HG03432 (cell line): ENCODE measurements around the gene EN1.

Experiments used
- ATAC-seq: cut with Tn5 transposase; IDR thresholded peaks from one replicate; pipeline ENCODE4 v1.9.1; 2021; ENCODE audit warnings: mild to moderate bottlenecking, moderate library complexity; ENCODE audit not compliant: unreplicated experiment

Gene EN1

DNA sequence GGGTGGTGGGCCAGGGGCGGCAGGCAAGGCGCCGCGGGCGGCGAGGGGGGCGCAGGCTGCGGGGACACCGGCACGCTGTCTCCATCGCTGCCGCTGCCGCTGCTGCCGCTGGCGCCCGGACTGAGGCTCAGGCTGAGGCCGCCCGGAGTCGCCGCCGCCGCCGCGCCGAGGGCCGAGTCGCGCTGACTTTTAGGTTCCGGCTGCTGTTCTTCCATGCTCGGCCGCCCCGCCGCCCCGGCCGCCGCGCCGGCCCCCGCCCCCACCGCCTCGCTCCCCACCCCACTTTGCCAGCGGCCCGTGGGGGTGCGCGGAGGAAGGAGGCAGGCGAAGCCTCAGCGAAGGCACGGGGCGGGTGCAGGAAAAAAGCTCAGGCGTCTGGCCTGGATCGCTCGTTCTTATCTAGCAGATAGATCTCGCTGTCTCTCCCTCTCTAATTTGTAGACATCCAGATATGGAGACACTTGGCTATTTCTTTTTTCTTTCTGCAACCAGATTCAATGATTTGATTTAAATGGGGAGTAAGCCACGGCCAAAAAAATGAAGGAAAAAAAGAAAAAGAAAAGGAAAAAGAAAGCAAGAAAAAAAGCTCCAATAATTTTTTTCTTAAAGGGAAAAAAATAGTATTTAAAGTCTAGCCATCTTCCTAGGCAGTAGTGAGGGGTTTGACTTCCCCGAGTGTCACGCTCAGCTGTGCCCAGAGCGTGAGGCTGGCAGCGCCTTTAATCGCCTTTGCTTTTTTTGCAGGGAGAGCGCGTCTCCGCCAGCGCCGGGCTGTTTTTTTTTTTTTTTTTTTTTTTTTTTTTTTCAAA is at the start of gene EN1:
TSS of gene EN1 (minus strand) at position 696 of the 809 bp plus-strand sequence. CDS start at position 215, 481 bp downstream.
- no peak for ATAC-seq

DNA sequence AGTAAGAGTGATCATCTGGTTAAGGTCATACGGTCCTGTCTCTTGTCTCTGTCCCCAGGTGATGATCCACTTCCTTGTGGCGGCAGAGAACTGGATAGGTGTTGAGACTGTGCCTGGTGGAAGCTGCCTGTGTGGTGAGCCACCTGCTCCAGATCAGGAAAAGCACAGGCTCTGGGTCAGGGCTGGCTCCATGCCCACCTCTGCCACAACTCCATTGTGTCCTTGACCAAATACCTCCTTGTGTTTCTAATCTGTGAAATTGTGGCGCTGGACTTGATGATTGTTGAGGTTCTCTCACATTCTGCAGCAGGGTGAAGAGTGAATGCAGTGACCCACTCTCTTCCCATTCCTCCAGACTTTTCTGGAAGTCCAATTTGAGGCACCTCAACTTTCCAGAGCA is 45.7 kb upstream of the EN1 start:
- no peak for ATAC-seq

DNA sequence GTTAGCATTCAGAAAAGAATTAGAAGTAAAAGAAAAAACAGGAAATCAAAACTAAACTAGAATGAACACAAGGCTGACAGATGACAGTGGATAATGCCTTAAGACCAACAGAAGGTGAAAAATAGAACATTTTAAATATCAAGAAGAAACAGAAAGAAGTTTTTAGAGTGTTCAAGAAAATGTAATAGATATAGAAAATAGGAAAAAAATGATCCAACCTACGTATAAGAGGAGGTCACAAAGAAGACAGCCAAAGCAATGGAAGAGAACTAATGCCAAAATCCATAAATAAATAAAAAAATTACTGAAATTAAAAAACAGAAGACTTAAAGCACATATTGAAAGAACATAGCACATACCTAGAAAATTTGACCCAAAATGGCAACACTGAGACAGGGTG is 42.5 kb upstream of the EN1 start:
- no peak for ATAC-seq

DNA sequence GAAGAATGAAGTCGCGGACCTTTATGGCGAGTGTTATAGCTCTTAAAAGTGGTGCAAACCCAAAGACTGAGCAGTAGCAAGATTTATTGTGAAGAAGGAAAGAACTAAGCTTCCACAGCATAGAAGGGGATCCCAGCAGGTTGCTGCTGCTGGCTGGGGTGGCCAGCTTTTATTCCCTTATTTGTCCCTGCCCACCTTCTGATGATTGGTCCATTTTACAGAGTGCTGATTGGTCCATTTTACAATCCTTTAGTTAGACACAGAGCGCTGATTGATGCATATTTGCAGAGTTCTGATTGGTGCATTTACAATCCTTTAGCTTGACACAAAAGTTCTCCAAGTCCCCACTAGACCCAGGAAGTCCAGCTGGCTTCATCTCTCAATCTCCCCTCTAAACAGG is 36.3 kb upstream of the EN1 start:
- ATAC-seq = no peak

DNA sequence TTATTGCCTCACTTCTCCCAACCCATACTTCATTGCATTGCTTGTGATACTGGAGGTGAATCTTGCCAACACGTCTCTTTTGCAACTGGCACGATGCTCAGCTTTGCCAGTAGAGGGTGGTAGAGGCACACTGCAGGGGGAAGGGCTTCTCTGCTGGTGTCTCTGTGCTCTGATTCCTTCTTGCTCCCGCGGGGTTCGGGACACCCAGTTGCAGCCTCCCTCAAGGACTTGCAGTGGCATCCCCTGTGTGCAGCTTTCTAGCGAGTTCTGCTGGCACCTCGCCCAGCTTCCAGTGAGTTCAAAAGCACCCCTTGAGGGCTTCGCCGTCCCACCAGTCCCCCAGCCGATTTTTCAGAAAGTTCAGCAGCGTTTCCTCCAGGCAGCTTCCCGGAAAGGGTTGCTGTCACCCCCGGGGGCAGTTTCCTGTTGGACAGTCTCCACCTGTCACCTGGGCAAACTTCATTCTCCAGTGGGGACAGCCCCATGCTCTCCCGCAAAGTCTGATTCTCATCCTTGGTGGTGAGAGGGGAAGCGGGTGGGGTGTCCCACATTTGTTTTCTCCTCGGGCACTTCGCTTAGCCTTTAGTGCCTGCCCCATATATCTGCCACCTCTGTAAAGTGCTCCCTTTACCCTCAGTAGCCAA is 35.4 kb upstream of the EN1 start:
- peak; percentile 90 for ATAC-seq

DNA sequence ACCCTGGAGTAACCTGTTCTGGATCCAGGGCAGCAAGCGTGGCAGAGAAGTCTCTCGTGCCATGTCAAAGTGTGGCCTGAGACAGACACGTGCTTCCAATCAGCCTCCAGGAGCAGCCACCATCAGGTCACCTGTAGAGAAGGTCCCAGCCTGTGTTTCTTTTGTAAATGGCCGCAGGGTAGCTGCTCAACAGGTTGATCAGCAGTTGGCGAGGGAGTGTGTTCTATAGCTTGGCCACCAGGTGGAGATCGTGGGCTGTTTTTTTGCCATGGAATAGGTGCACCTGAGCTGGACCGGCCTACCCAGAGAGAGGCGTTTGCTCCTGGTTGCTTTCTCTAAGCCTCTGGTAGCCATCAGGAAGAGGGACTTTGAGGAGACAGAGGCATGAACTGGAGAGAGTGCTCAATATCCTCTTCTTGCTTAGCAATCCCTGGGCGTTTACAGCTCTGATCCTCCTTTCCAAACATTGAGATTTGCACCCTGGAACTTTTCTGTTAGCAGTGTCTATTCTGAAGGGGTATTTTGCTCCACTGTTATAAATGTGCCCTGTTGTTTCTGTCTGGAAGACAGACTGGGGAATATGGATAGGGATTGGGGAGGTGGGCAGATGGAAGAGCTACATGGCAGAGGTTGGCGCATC is 34.2 kb upstream of the EN1 start:
- peak; percentile 91 for ATAC-seq

DNA sequence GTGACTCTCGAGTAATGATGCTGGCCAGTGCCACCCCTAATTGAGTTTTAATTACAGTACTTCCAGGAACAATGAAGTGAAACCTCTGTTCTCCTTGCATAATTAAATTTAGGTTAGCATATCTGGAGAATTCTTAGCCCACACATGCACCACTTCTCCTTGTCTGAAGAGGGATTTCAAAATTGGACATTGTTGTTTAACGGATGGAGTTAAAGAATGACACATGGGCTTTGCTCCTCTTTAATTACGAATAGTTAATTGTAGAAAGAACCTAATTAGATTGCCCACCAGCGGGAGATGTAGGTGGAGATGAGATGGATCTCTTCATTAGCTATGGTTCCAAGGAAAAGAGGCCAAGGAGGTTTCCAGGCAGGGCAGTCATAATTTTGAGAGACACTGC is 33.1 kb upstream of the EN1 start:
- no peak for ATAC-seq

DNA sequence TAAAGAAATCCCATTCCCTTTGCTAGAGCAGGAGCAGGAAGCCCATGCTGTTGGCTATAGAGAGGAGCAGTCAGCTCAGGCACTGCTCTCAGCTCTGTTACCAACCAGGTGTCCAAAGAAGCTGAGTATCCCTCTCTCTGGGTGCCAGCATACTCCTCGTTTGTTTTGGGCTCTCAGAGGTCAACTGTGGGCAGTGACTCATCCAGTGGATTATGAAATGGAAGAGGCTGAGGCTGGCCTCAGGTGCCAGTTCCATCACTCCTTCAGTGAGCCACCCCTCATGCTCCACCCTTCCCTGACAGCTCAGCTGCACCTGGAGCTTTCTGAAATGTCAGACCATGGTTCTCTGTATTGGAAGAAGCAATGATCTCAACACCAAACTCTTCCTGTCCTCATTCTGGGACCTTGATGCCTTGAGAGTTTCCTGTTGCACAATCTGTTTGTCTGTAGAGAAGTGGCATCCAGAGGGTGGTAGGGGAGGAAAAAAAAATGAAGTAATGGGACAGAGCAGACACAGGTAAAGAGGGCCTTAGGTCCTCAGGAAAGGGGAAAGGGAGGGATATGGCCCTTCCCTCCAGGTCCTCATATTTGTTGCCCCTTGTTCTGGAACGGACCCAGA is 31.2 kb upstream of the EN1 start:
- ATAC-seq = no peak

DNA sequence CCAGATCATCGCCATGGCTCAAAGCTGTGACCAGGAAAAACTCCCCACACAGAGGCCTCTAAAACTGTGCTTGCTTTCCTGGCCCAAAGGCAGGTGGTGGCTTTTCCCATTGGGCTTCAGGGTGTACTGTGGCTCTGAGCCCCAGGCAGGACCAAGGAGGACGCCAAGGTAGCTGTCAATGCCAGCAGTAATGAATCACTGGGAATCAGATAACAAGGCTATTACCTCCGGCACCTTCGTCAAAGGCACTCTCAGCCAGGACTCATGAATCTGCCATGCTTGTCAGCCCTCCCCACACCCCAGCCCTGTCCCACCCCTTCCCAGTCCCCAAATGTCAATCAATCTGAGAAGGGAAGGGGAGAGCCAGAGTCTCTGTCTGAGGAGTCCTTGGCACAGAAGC is 27.9 kb upstream of the EN1 start:
- ATAC-seq = no peak

DNA sequence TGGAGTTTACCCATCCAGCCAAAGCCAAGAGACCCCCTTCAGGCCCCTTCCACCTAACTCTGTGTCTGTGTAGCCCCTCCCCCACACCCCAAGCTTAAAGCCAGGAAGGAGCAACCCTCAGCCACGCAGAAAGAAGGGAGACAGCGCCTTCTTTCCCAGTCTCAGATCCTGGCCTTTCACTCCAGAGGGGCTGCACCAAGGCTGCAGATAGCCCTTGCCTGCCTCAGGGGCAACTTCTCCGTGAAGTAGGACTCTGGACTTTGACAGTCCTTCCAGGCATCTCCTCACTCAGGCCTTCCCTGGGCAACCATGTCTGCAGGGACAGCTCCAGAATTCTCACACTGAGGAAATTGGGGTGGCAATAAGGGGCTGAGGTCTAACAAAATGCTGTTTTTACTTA is 26.9 kb upstream of the EN1 start:
- ATAC-seq = no peak

DNA sequence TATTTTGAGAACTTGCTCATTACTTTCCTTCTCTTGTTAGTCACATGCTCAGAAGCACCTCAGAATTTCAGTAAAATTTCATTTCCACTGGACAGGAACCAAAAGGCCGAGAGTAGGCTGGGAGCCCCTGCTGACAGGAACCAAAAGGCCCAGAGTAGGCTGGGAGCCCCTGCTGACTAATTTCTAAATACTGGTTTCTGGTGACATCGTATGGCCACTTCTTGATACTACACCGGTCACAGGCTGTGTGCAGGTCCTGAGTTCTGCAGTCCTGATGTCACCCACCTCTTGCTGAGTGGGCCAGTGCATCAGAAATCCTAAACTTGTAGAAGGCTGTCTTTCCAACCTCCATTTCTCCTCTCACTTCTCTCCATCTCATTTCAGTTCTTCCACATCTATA is 17.7 kb upstream of the EN1 start:
- ATAC-seq = peak; percentile 97

DNA sequence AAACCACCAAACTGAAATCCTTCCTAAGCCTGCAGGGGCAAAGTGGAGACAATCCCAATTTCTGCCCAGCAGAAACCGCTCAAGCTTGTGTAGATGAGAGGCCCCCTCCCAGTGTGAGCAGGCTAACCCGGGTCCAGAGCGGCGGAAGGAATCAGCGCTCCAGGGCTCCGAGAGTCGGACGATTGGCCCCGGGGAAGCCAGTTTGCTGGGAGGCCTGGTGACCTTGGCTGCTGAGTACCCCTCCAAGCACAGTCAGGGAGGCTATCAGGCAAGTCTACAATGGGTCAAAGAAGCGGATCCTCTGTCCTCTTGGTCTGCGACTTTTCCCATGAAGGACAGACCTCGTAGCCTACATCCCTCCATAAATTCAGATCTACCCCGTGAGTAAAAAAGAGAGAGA is 16.8 kb upstream of the EN1 start:
- no peak for ATAC-seq

DNA sequence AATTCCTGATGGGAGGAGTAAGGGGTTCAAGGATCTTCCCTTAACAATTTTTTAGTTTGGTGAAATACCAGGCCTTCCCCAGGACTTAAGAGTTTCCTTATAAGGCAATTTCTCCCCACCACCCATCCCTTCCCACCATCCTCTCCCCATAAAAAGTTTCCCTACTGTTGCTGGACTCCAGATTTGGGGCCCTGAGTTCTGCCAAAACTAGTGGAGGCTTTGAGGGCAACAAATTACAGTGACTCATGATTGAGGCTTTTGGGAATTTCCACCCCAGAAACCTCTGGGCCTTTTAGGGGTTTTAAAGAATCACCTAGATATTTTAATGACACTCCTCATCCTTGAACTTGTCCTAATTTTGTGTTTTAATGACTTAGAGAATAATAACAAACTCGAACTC is 14.3 kb upstream of the EN1 start:
- ATAC-seq = no peak

DNA sequence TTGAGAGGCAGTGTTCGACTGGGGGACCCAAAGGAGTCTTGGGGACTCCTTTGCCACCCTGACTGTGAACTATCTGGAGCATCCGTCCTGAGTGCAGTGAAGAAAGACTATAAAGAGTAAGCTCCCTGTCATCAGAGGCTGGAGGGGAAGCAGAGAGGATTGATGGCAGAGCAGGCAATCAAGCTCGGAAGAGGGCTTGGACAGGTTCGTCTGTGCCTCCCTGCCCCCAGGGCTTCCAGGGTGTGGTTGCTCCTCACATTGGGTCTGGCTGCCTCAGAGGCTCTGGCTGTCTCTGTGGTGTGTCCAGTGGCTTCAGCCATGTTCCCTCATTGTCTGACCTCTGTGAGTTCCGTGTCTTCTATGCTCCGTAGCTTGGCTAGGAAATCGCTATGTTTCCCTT is 13.8 kb upstream of the EN1 start:
- ATAC-seq = no peak

DNA sequence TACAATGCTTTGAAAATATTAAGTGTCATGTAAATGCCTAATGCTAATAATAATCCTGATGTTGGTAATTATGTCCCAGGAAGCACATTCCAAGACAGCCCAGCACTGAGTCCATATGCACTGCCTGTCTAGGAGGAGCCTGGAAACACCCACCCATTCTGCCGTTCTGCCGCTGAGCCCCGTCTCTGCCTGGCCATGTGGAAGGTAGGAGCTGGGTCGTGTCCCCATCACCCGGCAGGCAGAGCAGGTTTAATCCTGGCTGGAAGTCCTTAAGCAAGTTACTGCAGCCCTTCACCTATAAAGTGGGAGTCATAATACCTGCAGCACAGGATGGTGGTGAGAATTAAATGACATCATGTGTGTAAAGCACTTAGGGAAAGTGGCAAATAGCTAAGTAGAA is 13.1 kb upstream of the EN1 start:
- ATAC-seq = no peak

DNA sequence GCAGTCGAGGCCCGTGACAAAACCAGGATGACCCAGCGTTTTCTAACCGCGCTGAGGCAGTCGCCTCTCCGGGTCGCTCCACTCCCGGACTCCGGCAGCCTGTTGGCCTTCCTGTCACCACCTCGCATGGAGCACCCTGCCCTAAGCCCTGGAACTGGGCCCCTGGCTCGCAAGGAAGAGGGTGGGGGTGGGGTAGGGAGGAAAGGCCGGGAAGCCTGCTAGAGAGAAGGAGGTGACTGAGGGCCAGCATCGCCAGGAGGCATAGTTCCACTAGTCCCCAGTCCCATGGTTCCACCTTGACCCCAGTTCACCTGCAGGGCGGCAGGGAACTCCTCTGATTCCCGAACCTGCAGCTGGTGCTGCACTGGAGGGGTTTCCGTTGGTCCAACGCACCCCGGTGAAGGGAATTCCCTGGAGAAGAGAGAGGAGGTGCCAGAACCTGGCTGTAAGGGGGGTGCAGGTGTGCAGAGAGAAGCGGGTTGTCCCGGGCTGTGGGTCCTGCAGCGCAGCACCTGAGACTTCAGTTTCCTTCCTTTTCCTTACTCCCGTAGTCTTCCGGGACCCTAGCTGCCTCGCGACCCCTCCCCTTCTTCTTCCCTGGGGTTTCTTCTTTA is 11.8 kb upstream of the EN1 start:
- no peak for ATAC-seq

DNA sequence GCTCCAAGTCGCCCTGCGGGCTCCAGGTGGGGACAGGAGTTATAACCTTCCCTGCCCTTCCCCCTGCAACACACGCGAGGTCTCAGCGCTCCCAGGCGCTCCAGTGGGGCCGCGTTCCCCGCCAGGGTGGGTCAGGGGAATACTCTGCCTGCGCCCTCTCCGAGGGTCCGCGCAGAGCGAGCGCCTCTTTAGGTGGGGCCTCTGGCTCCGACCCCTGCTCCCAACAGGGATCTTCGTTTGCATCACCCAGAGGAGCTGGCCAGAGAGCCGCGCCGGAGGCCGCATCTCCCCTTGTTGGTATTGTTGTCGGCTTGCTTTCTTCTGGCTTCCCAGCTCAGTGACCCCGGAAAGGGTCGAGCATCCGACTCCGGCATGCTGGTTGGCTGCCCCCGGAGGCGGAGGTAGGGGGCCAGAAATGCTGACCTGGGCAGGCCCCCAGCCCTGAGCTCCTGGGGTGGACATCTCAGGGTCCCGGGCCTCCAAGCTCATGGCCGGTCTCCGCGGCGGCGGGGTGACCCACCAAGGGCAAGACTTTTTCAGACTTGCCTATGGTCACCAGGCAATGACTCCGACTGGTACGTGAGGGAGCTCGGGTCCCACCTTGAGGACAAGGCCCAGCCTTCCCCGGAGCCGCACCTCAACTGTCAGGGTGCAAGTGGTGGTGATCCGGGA is 11.2 kb upstream of the EN1 start:
- ATAC-seq = no peak

DNA sequence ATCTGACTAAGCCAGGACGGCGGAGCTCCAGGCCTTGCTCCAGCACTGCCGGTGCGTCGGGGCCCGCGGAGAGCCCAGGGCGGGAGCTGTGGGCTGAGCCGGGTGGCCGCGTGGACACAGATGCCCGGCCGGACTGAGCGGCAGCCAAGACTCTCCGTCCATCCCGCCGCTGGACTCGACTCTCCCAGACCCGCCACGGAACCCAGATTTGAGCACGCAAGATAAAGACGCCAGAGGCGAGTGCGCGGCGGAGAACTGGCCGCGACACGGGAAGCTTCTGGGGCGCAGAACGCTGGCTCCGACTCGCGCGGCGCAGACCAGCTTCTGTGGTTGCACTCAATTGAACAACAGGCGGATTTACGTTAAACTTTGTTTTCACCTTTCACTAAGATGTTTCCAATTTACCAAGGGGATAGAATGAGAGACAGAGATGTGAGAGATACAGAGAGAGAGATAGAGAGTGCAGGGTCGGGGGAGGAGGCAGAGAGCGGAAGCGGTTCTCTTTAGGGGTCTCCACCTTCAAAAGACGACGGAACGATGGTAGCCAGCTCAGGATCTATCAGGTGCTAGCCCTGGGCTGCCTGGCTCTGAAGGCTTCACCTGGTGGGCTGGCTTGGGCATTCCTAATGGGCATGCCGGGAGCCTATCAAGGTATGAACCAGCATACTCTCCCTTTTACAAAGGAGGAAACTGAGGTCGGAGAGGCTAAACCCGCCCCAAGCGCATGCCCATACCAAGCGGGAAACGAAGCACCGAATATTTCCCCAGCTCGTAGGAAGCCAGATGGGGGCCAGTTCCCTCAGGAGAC is 10.4 kb upstream of the EN1 start:
- ATAC-seq = no peak

DNA sequence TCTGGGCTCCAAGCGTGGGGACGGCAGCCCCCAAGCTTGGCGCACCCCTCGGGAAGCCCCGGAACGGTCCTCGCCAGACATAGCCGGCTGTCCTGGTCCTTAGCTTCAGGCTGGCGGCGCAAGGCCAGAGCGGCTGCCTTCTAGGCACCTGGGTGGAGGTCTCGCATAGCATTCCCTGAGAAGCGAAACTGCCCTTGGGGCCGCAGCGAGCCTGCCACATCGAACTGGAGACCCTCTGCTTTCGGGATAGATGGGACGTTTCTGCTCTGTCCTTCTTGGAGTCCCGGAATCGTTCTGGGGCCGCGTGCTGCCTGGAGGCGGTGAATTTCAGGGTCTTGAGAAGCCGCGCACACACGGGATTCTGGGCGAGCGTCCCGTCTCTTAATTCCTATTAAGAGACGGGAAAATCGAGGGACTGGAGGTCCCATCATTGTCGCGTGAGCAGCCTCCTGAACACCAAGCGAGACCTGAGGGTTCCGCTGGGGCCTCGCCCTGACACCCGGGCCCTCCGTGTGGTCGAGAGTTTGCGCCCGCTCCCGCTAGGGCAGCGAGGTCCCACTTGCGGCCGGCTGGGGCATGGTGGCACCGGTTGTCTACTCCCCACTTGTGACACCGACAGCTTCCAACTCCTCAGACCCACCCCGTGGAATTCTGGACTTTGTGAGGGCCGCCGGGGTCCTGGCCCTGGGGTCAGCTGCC is 9.7 kb upstream of the EN1 start:
- no peak for ATAC-seq
